ENCODE measurements around the gene FAIM.

FAIM gene

DNA sequence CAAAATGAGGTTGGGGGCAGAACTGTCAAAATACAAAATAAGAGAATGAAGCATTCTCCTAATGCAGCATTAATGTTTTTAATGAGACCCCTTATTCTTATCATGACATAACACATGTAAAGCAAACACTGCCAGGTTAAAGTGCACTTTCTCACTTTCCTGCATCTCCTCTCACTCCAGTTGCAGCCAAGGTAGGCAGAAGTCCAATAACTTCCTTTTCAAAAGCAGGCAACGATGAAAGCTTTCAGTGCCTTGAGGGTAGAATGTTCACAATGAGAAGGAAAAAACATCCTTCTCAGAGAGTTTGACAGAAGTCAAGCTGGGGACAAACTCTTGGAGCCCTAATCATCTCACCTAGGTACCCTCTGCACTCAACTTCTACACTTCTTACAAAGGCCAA, 59.5 kb downstream of the FAIM start:
- no peak overlapping the region for H3K4me3 Mint-ChIP-seq
- H3K9me3 Mint-ChIP-seq = peaks cover 7% of the 10 kb centered on the region
- peaks cover 11% of the 10 kb centered on the region for H3K4me1 Mint-ChIP-seq
- no peak overlapping the region for H3K27ac Mint-ChIP-seq
- peaks cover 41% of the 10 kb centered on the region for H3K36me3 Mint-ChIP-seq (ENCODE audit: low read depth)
- no peaks in the 10 kb centered on the region for H3K27me3 Mint-ChIP-seq (ENCODE audit: low read depth)
- TF ChIP-seq, protein P1, sequence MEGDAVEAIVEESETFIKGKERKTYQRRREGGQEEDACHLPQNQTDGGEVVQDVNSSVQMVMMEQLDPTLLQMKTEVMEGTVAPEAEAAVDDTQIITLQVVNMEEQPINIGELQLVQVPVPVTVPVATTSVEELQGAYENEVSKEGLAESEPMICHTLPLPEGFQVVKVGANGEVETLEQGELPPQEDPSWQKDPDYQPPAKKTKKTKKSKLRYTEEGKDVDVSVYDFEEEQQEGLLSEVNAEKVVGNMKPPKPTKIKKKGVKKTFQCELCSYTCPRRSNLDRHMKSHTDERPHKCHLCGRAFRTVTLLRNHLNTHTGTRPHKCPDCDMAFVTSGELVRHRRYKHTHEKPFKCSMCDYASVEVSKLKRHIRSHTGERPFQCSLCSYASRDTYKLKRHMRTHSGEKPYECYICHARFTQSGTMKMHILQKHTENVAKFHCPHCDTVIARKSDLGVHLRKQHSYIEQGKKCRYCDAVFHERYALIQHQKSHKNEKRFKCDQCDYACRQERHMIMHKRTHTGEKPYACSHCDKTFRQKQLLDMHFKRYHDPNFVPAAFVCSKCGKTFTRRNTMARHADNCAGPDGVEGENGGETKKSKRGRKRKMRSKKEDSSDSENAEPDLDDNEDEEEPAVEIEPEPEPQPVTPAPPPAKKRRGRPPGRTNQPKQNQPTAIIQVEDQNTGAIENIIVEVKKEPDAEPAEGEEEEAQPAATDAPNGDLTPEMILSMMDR (IDR thresholded peaks at IDR 0.05; ENCODE audit: unreplicated experiment in 3 of 3) = no peak

DNA sequence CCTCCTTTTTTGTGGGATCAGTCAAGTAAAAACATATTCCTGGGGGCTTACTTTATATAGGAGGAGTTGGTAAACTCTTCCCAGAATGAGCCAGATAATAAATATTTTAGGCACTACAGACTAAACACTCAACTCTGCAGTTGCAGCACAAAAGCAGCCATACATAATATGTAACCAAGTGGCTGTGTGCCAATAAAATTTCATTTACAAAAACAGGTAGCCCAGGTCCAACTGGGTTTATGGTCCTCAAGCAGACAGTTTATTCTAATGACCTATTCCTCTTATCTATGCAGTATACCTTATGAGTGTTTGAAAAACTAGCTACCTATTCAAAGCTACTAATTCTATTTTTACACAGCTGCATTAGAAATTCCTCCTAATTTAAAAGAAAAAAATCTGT, 61.8 kb downstream of the FAIM start:
- peak overlapping the region in 2 of 3 experiments; percentile 5 to 68 for H3K27ac Mint-ChIP-seq
- TF ChIP-seq, protein P1 (IDR thresholded peaks at IDR 0.05; ENCODE audit: unreplicated experiment in 3 of 3) = no peak
- H3K27me3 Mint-ChIP-seq (ENCODE audit: low read depth) = no peaks in the 10 kb centered on the region
- H3K4me1 Mint-ChIP-seq = peaks cover 16% of the 10 kb centered on the region
- H3K9me3 Mint-ChIP-seq = peaks cover 25% of the 10 kb centered on the region
- peaks cover 45% of the 10 kb centered on the region for H3K36me3 Mint-ChIP-seq (ENCODE audit: low read depth)
- no peak overlapping the region for H3K4me3 Mint-ChIP-seq

DNA sequence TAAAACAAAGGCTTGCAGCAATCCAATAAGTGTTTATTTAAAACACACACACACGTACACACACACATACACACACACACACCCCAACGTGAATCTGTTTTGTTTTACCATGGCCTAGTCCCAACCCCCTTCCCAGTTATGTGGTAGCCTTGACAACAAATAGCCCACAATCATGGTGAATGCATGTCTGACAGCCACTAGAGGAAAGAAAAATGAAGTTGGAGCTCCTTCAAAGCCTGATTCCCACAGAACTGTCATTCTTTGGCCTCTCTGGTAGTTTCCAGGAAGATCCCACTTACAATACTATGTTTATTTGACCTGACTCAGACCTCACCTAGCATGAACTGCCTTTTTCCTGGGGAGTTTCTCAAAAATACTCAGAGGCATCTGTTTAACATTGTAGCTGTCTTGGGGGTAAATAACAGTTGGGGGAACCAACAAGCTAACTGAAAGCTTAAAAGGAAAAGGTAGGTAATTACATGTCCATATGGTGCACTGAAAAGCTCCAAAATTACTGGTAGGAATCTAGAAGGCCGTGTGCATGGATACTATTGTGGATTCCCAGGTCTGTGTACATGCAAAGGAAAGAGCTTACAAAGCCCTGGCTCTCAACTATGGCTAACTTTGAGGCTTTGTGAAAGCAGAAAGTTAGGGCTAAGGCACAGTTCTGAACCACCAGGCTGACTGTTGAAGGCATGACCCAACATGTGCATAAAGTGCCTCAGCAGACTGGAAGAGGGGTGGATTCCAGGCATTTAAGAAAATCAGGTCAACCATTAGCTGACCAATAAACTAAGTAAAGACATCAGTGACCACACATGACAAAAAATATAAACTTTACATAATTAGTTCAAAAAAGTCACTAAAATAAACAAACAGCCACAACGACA, 65.3 kb downstream of the FAIM start:
- no peaks in the 10 kb centered on the region for H3K27me3 Mint-ChIP-seq (ENCODE audit: low read depth)
- no peak overlapping the region for H3K4me3 Mint-ChIP-seq
- peaks cover 31% of the 10 kb centered on the region for H3K9me3 Mint-ChIP-seq
- peaks cover 16% of the 10 kb centered on the region for H3K4me1 Mint-ChIP-seq
- peak overlapping the region in 2 of 3 experiments; percentile 81 for H3K27ac Mint-ChIP-seq
- H3K36me3 Mint-ChIP-seq (ENCODE audit: low read depth) = peaks cover 63% of the 10 kb centered on the region
- TF ChIP-seq, protein P1 (IDR thresholded peaks at IDR 0.05; ENCODE audit: unreplicated experiment in 3 of 3) = no peak

DNA sequence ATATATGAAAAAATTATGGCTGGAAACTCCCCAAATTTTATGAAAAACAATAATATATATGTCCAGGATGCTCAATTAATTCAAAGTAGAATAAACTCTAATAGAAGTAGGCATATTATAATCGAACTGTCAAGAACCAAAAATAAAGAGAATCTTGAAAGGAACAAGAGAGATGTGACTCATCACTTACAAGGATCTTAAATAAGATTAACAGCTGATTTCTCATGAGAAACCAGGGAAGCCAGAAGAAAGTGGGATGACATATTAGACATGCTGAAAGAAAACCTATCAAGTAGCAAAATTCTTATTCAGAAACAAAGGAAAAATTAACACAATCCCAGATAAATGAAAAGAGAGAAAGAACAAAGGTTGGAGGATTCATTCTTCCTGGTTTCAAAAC, 66.8 kb downstream of the FAIM start:
- peaks cover 63% of the 10 kb centered on the region for H3K36me3 Mint-ChIP-seq (ENCODE audit: low read depth)
- H3K27ac Mint-ChIP-seq = no peak overlapping the region
- H3K9me3 Mint-ChIP-seq = peaks cover 31% of the 10 kb centered on the region

DNA sequence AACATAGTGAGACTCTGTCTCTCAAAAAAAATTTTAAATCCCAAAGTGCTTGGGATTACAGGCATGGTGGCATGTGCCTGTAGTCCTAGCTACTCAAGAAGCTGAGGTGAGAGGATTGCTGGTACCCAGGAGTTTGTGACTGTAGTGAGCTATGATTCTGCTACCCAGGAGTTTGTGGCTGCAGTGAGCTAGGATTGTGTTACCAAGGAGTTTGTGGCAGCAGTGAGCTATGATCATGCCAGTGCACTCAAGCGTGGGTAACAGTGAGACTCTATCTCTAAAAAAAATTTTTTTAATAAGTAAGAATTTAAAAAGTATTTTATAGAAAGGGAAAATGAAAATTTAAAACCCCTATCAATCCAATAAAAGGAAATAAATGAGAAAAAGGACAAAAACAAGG, 69.5 kb downstream of the FAIM start:
- peaks cover 24% of the 10 kb centered on the region for H3K9me3 Mint-ChIP-seq
- H3K27ac Mint-ChIP-seq = no peak overlapping the region
- H3K4me3 Mint-ChIP-seq = no peak overlapping the region
- TF ChIP-seq, protein P1 (IDR thresholded peaks at IDR 0.05; ENCODE audit: unreplicated experiment in 3 of 3) = no peak
- H3K36me3 Mint-ChIP-seq (ENCODE audit: low read depth) = peaks cover 55% of the 10 kb centered on the region
- H3K4me1 Mint-ChIP-seq = peaks cover 5% of the 10 kb centered on the region
- H3K27me3 Mint-ChIP-seq (ENCODE audit: low read depth) = no peaks in the 10 kb centered on the region

More for the DNA sequence above, 66.8 kb downstream of the FAIM start:
- TF ChIP-seq, protein P1 (IDR thresholded peaks at IDR 0.05; ENCODE audit: unreplicated experiment in 3 of 3) = no peak
- Mint-ChIP-seq H3K27me3 (ENCODE audit: low read depth) (no peaks in the 10 kb centered on the region), H3K4me3 (no peak overlapping the region), H3K4me1 (peaks cover 6% of the 10 kb centered on the region)

Data from nephron (organoid).